CD4-positive, alpha-beta T cell (primary cell): ENCODE data around the gene ADGRL3. TPM values are rescaled to one million over a fixed set of nuclear protein-coding genes. Genes with fewer than 3 reads are reported as not detected.

Experiments used
- ATAC-seq: fragments of 200-7000 bp; cut with Tn5 transposase; one replicate; pipeline ENCODE4 v1.10.0; 2022; ENCODE audit warnings: mild to moderate bottlenecking; ENCODE audit not compliant: poor library complexity
- CTCF ChIA-PET: fragments of 350-600 bp; sonication (Branson Sonifier 250); formaldehyde crosslinking; loops from one replicate; lab custom pipeline; 2021; ENCODE audit warnings: antibody characterized with exemption, inconsistent platforms; lab: Charles Lee
- POLR2A ChIA-PET: fragments of 350-600 bp; sonication (Branson Sonifier 250); formaldehyde crosslinking; loops from one replicate; lab custom pipeline; 2021; ENCODE audit warnings: antibody characterized with exemption, inconsistent platforms; lab: Charles Lee
- DNase-seq, 14 experiments: peaks; one replicate each; pipeline ENCODE4 v3.0.0-alpha.2; 2013 to 2020; ENCODE audit warnings: mixed read lengths in 2 of 14
- H3K27ac ChIP-seq, 2 donors: one replicate each; pipeline versions ENCODE4 v1.5.1 to v1.7.0; 2013; ENCODE audit warnings: low read length in 2 of 2, low read depth in 1 of 2, mild to moderate bottlenecking in 1 of 2
- H3K27me3 ChIP-seq, 2 experiments: 1 replicate in 1 of 2; 2 replicates in 1 of 2; pipeline versions ENCODE4 v1.6.1 to v1.7.0; 2013; ENCODE audit warnings: low read length in 2 of 2, control low read depth in 1 of 2, mild to moderate bottlenecking in 1 of 2, moderate library complexity in 1 of 2; ENCODE audit not compliant: insufficient read depth in 2 of 2, control insufficient read depth in 1 of 2
- H3K36me3 ChIP-seq: one replicate; pipeline ENCODE4 v1.6.1; 2013; ENCODE audit warnings: low read length, control low read depth; ENCODE audit not compliant: insufficient read depth
- H3K4me1 ChIP-seq: one replicate; pipeline ENCODE4 v1.6.1; 2013; ENCODE audit warnings: low read length, control low read depth; ENCODE audit not compliant: insufficient read depth
- H3K4me3 ChIP-seq: one replicate; pipeline ENCODE4 v1.5.1; 2013; ENCODE audit warnings: mild to moderate bottlenecking, low read length, moderate library complexity
- H3K9me3 ChIP-seq, 2 experiments: 1 replicate in 1 of 2; 2 replicates in 1 of 2; pipeline versions ENCODE4 v1.6.1 to v1.7.0; 2013; ENCODE audit warnings: low read length in 2 of 2, mild to moderate bottlenecking in 2 of 2, control low read depth in 1 of 2, moderate library complexity in 1 of 2; ENCODE audit not compliant: control insufficient read depth in 1 of 2, insufficient read depth in 1 of 2
- H3K27ac Mint-ChIP-seq: one replicate; pipeline ENCODE4 v1.8.0; 2020; ENCODE audit warnings: mixed read lengths
- H3K27me3 Mint-ChIP-seq: one replicate; pipeline ENCODE4 v1.8.0; 2021; ENCODE audit warnings: mixed read lengths
- H3K36me3 Mint-ChIP-seq: one replicate; pipeline ENCODE4 v1.8.0; 2021; ENCODE audit warnings: low read depth, mixed read lengths
- H3K4me1 Mint-ChIP-seq: one replicate; pipeline ENCODE4 v1.8.0; 2021; ENCODE audit warnings: low read depth, mixed read lengths
- H3K4me3 Mint-ChIP-seq: one replicate; pipeline ENCODE4 v1.8.0; 2020; ENCODE audit warnings: mild to moderate bottlenecking, mixed read lengths
- H3K9me3 Mint-ChIP-seq: one replicate; pipeline ENCODE4 v1.8.0; 2020; ENCODE audit warnings: mixed read lengths
- CTCF ChIP-seq: fragments of 200-600 bp; IDR thresholded peaks from one replicate; pipeline ENCODE4 v1.8.0; 2022; ENCODE audit warnings: antibody characterized with exemption, mild to moderate bottlenecking
- intact Hi-C, 2 experiments: fragments of 100-400 bp; cut with DNase I in 1 of 2; cut with micrococcal nuclease in 1 of 2; formaldehyde crosslinking; loops; one replicate each; pipeline versions ENCODE4 v1.15.1 to v1.9.0; 2023 to 2025; cut with DNase I, micrococcal nuclease
- total RNA-seq, 174 experiments: library from RNA in 2 of 174; stranded (reverse) in 2 of 174; gene quantifications; one replicate each; pipeline ENCODE4 v1.2.3 and lab custom pipeline; 2021 to 2026

Gene ADGRL3
- total RNA-seq, 2 experiments from 2014 or later = not detected

DNA sequence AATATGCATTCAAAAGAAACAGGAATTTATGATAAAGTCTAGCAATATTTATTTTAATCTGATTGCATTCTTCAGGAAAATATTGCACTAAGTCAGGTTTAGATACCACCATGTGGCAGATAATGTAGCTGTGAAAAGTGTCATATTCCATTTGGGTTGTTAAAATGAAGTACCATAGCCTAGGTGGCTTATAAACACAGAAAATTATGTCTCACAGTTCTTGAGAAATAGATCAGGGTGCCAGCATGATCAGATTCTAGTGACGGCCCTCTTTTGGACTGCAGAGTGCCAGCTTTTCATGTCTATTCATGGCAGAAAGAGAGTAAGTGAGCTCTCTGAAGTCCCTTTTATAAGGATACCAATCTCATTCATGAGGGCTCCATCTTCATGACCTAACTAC is 5.6 kb upstream of the ADGRL3 start:
- H3K27me3 ChIP-seq = peaks cover 0 to 8% of the 10 kb centered on the region in 2 experiments
- H3K27ac ChIP-seq = no peak overlapping the region
- intact Hi-C loops = no loop called here
- no peak for DNase-seq
- no peak overlapping the region for H3K27ac Mint-ChIP-seq
- CTCF ChIA-PET = no interaction called here
- H3K36me3 ChIP-seq = no peaks in the 10 kb centered on the region
- peaks cover 11% of the 10 kb centered on the region for H3K27me3 Mint-ChIP-seq
- no peak overlapping the region for H3K4me3 ChIP-seq
- H3K4me1 Mint-ChIP-seq = no peaks in the 10 kb centered on the region
- no peaks in the 10 kb centered on the region for H3K4me1 ChIP-seq
- peaks cover 9% of the 10 kb centered on the region for H3K9me3 Mint-ChIP-seq
- H3K4me3 Mint-ChIP-seq = no peak overlapping the region
- POLR2A ChIA-PET = no interaction called here
- no peaks in the 10 kb centered on the region for H3K36me3 Mint-ChIP-seq
- ATAC-seq = no peak
- no peak for TF ChIP-seq CTCF
- H3K9me3 ChIP-seq = no peaks in the 10 kb centered on the region

DNA sequence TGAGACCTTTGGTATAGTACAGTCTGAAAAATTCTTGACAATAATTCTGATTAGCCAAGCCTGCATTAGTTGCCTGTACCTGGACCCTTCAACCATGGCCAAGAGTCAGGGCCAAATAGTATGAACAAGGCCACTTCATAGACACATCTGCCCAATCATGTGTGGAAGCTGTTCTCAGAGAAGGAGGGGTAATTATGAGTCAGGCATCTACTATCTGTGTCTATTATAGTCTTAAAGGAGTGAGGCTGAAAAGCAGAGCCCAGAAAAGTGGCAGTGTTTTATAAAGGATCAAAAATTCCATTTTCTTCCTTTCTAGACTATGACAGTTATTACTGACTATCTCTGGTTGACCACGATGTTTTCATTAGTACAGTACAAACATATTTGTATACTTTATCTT is 5.0 kb upstream of the ADGRL3 start:
- intact Hi-C loops = no loop called here
- ATAC-seq (no peak), DNase-seq (no peak)
- Histone ChIP-seq H3K27me3 (peaks cover 2 to 13% of the 10 kb centered on the region in 2 experiments), H3K9me3 (peaks cover 0 to 4% of the 10 kb centered on the region in 2 experiments), H3K36me3 (no peaks in the 10 kb centered on the region), H3K4me3 (no peak overlapping the region), H3K27ac (no peak overlapping the region), H3K4me1 (no peaks in the 10 kb centered on the region)
- Mint-ChIP-seq H3K27ac (no peak overlapping the region), H3K36me3 (no peaks in the 10 kb centered on the region), H3K4me3 (no peak overlapping the region), H3K27me3 (peaks cover 13% of the 10 kb centered on the region), H3K9me3 (peaks cover 7% of the 10 kb centered on the region), H3K4me1 (no peaks in the 10 kb centered on the region)
- POLR2A ChIA-PET = no interaction called here
- CTCF ChIA-PET = no interaction called here
- TF ChIP-seq CTCF = no peak

- ChIA-PET POLR2A (no interaction called here), CTCF (no interaction called here)
- Mint-ChIP-seq H3K36me3 (no peaks in the 10 kb centered on the region), H3K27ac (no peak overlapping the region), H3K9me3 (peaks cover 4% of the 10 kb centered on the region), H3K4me3 (no peak overlapping the region), H3K27me3 (peaks cover 34% of the 10 kb centered on the region), H3K4me1 (no peaks in the 10 kb centered on the region)
- Histone ChIP-seq H3K4me1 (no peaks in the 10 kb centered on the region), H3K27ac (no peak overlapping the region), H3K4me3 (no peak overlapping the region), H3K9me3 (peaks cover 0 to 34% of the 10 kb centered on the region in 2 experiments), H3K36me3 (no peaks in the 10 kb centered on the region), H3K27me3 (peaks cover 25 to 43% of the 10 kb centered on the region in 2 experiments)
- no peak for ATAC-seq
- intact Hi-C loops = no loop called here
- DNase-seq = no peak
- TF ChIP-seq CTCF = no peak
Observed at GRCh38 chr4:61198686-61199085, 1.4 kb upstream of the ADGRL3 start.
